K562 (cell line): Measurements from ENCODE around the gene ATCAY. TPM values are rescaled to one million over a fixed set of nuclear protein-coding genes. Genes with fewer than 3 reads are reported as not detected.

Source experiments
- BRF1 ChIP-seq: IDR thresholded peaks from 3 replicates; pipeline ENCODE4 v1.6.1; 2011; ENCODE audit warnings: borderline replicate concordance, mild to moderate bottlenecking; ENCODE audit not compliant: insufficient read length; ENCODE audit errors: extremely low read depth
- FOS ChIP-seq: IDR thresholded peaks from 3 replicates; pipeline ENCODE4 v1.6.1; 2011; ENCODE audit not compliant: insufficient read length; ENCODE audit errors: extremely low read depth
- FOXM1 ChIP-seq, 2 experiments: fragments of 450-650 bp in 1 of 2; sonication (generic) in 1 of 2; formaldehyde crosslinking in 1 of 2; IDR thresholded peaks; 2 replicates each; pipeline versions ENCODE4 v1.6.1 to v1.9.0; 2017 to 2022; ENCODE audit warnings: low read depth in 2 of 2, mild to moderate bottlenecking in 2 of 2, missing genetic modification reagents in 1 of 2, moderate library complexity in 1 of 2
- GABPA ChIP-seq: fragments of 200-800 bp; sonication (Bioruptor generic); conservative IDR thresholded peaks from 2 replicates; pipeline ENCODE4 v1.6.1; 2016; ENCODE audit warnings: low read depth, missing genetic modification characterization, missing compliant biosample characterization
- HOXB6 ChIP-seq: fragments of 250-450 bp; sonication (Bioruptor Pico); IDR thresholded peaks from 2 replicates; pipeline ENCODE4 v1.5.1; 2022; ENCODE audit warnings: mild to moderate bottlenecking, borderline replicate concordance
- NR2C2 ChIP-seq, 2 experiments: fragments of 200-800 bp in 1 of 2; sonication (Bioruptor generic) in 1 of 2; sonication (generic) in 1 of 2; formaldehyde crosslinking in 1 of 2; IDR thresholded peaks; 2 replicates each; pipeline versions ENCODE4 v1.6.1 to v1.8.0; 2016 to 2022; ENCODE audit warnings: mild to moderate bottlenecking in 1 of 2, missing compliant biosample characterization in 1 of 2, missing genetic modification characterization in 1 of 2, missing genetic modification reagents in 1 of 2
- NRF1 ChIP-seq, 2 experiments: fragments of 450-650 bp; IDR thresholded peaks in 1 of 2; conservative IDR thresholded peaks in 1 of 2; 2 replicates each; pipeline ENCODE4 v1.6.1; 2014; ENCODE audit warnings: mild to moderate bottlenecking in 2 of 2
- OTX1 ChIP-seq: fragments of 450-650 bp; formaldehyde crosslinking; IDR thresholded peaks from 2 replicates; pipeline ENCODE4 v1.4.0; 2022; ENCODE audit warnings: mild to moderate bottlenecking
- POLR2AphosphoS2 ChIP-seq: IDR thresholded peaks from 2 replicates; pipeline ENCODE4 v1.6.1; 2012; ENCODE audit warnings: low read length, improper control_type of control experiment
- PREB ChIP-seq: sonication (generic); formaldehyde crosslinking; IDR thresholded peaks from 2 replicates; pipeline ENCODE4 v1.8.1; 2023; ENCODE audit warnings: mild to moderate bottlenecking, missing genetic modification reagents
- SOX6 ChIP-seq: fragments of 450-650 bp; IDR thresholded peaks from 2 replicates; pipeline ENCODE4 v1.6.1; 2014; ENCODE audit warnings: mild to moderate bottlenecking
- ZBTB26 ChIP-seq: fragments of 450-650 bp; formaldehyde crosslinking; IDR thresholded peaks from 2 replicates; pipeline ENCODE4 v1.4.0; 2022; ENCODE audit warnings: missing genetic modification characterization
- ZFP1 ChIP-seq: fragments of 450-650 bp; formaldehyde crosslinking; IDR thresholded peaks from 2 replicates; pipeline ENCODE4 v1.4.0; 2020; ENCODE audit warnings: mild to moderate bottlenecking, mixed read lengths
- ZHX1 ChIP-seq: fragments of 150-350 bp; conservative IDR thresholded peaks from 2 replicates; pipeline ENCODE4 v1.6.1; 2014; ENCODE audit warnings: low read length
- ZNF197 ChIP-seq: fragments of 200-800 bp; sonication (Bioruptor generic); IDR thresholded peaks from 2 replicates; pipeline ENCODE4 v1.6.1; 2016; ENCODE audit warnings: low read depth, missing genetic modification characterization, missing compliant biosample characterization
- ZNF609 ChIP-seq: sonication (generic); formaldehyde crosslinking; IDR thresholded peaks from 2 replicates; pipeline ENCODE4 v1.8.1; 2023; ENCODE audit warnings: missing genetic modification reagents, mild to moderate bottlenecking, borderline replicate concordance
- polyA plus RNA-seq, 8 experiments: library from polyadenylated mRNA; depleted of rRNA in 4 of 8; stranded (reverse) in 5 of 8; unstranded in 3 of 8; fragments of >200 nt; fragmentation: Nextera tagmentation in 2 of 8; fragmentation: Illumina TruSeq in 1 of 8; extraction: Ambion mirVana in 2 of 8; extraction: Trizol in 1 of 8; gene quantifications; 2 replicates each; pipeline versions ENCODE4 v1.2.1 to v1.2.3, GENCODE V29; 2011 to 2014; ENCODE audit warnings: inconsistent platforms in 1 of 8, missing spikeins in 1 of 8
- total RNA-seq, 7 experiments: library from RNA; depleted of rRNA in 6 of 7; stranded (reverse); fragments of >200 nt in 6 of 7; fragmentation: Illumina TruSeq in 2 of 7; extraction: Trizol in 2 of 7; gene quantifications; 2 replicates each; pipeline versions ENCODE4 v1.2.1 to v1.2.3, GENCODE V29; 2011 to 2021; ENCODE audit warnings: low replicate concordance in 1 of 7

Gene ATCAY
- total and polyA plus RNA-seq, 9 of the 15 experiments (the other 6 are each of a cell fraction or from before 2014, with no cell fraction given), result not detected

GRCh38 chr19:3970808-3971598, 90.5 kb downstream of the ATCAY start, which contains the start of gene DAPK3 (continued):
- TF ChIP-seq BRF1 (no peak), NR2C2 (CRISPR knock-in tag; IDR thresholded peaks at IDR 0.05) (no peak), NR2C2 (tag; IDR thresholded peaks at IDR 0.05) (no peak; the same call in 1 of the 2 replicates), ZHX1 (no peak), FOXM1 (IDR thresholded peaks at IDR 0.05; ENCODE audit: low read depth) (no peak), FOXM1 (CRISPR knock-in tag; IDR thresholded peaks at IDR 0.05; ENCODE audit: low read depth) (no peak; the same call in 1 of the 2 replicates), OTX1 (CRISPR knock-in tag) (no peak), NRF1 (conservative IDR thresholded peaks at IDR 0.05 in 1 of 2, IDR thresholded peaks at IDR 0.05 in 1 of 2) (peak; percentile 90 to 92), GABPA (tag) (peak; percentile 96), ZNF197 (CRISPR knock-in tag) (no peak), POLR2AphosphoS2 (peak; percentile 80), ZBTB26 (CRISPR knock-in tag) (peak; percentile 40; the same call in 1 of the 2 replicates), FOS (peak; percentile 94), ZFP1 (CRISPR knock-in tag) (no peak), SOX6 (no peak), PREB (CRISPR knock-in tag) (no peak), ZNF609 (CRISPR knock-in tag) (no peak), HOXB6 (CRISPR knock-in tag) (no peak)
